Colonic mucosa (tissue), 4 donors: ENCODE results near the gene HORMAD2. TPM values are rescaled to one million over a fixed set of nuclear protein-coding genes. Genes with fewer than 3 reads are reported as not detected.
"Not testable (repeated sequence)": the region's sequence is repeated elsewhere in the genome, so short reads cannot be mapped to it uniquely, and the experiment has no call there.

ENCODE experiments used
- DNase-seq: peaks from one replicate; pipeline ENCODE4 v3.0.0-alpha.2; 2020
- H3K27ac ChIP-seq: fragments of 200-600 bp; one replicate; pipeline ENCODE4 v1.8.0; 2021
- H3K27me3 ChIP-seq: fragments of 200-600 bp; one replicate; pipeline ENCODE4 v1.8.0; 2021
- H3K36me3 ChIP-seq: fragments of 200-600 bp; one replicate; pipeline ENCODE4 v1.8.0; 2021
- H3K4me1 ChIP-seq: fragments of 200-600 bp; one replicate; pipeline ENCODE4 v1.8.0; 2021; ENCODE audit warnings: mild to moderate bottlenecking
- H3K4me3 ChIP-seq: fragments of 200-600 bp; one replicate; pipeline ENCODE4 v1.8.0; 2021
- H3K9ac ChIP-seq, 2 donors: one replicate each; pipeline ENCODE4 v1.7.0; 2013; ENCODE audit warnings: control low read depth in 2 of 2, low read depth in 2 of 2, low read length in 2 of 2
- H3K9me3 ChIP-seq: fragments of 200-600 bp; one replicate; pipeline ENCODE4 v1.8.0; 2021
- CTCF ChIP-seq: fragments of 200-600 bp; IDR thresholded peaks from one replicate; pipeline ENCODE4 v1.8.0; 2022; ENCODE audit warnings: antibody characterized with exemption, mild to moderate bottlenecking
- intact Hi-C: fragments of 100-400 bp; cut with DNase I; formaldehyde crosslinking; loops from one replicate; pipeline ENCODE4 v1.14.1; 2022
- total RNA-seq, 2 donors: library from RNA; stranded (reverse); fragmentation: NEBNext Ultra II Directional in 1 of 2; extraction: Animal tissue kit (Norgen Biotek cat#: 25700) in 1 of 2; gene quantifications; one replicate each; pipeline ENCODE4 v1.2.1, GENCODE V29; 2021
- donor health status: healthy.
- donor health status: DM: no; HTN: no; CAD: no.
- donor health status: DM: no; HTN: no; CAD: no.

Gene HORMAD2
- total RNA-seq, 2 donors from 2014 or later: not detected

GRCh38 chr22:30089655-30089974 lies 9.4 kb downstream of the HORMAD2 start:
- no peaks in the 10 kb centered on the region for H3K9me3 ChIP-seq
- H3K27me3 ChIP-seq: no peaks in the 10 kb centered on the region
- H3K9ac ChIP-seq: no peak overlapping the region
- no peak for TF ChIP-seq CTCF
- no peak for DNase-seq
- H3K36me3 ChIP-seq: no peaks in the 10 kb centered on the region
- peaks cover 4% of the 10 kb centered on the region for H3K4me1 ChIP-seq
- no peak overlapping the region for H3K4me3 ChIP-seq
- intact Hi-C loops: loop anchor here (5.0 to 10.0 kb wide), 2 partner anchors 395 to 452 kb away; no protein-coding TSS in a partner anchor
- no peak overlapping the region for H3K27ac ChIP-seq

GRCh38 chr22:30092686-30093085 lies 12.4 kb downstream of the HORMAD2 start:
- no peaks in the 10 kb centered on the region for H3K36me3 ChIP-seq
- intact Hi-C loops: no loop called here
- H3K9me3 ChIP-seq: no peaks in the 10 kb centered on the region
- no peak for DNase-seq
- TF ChIP-seq CTCF: no peak
- no peaks in the 10 kb centered on the region for H3K27me3 ChIP-seq
- H3K9ac ChIP-seq: no peak overlapping the region
- no peak overlapping the region for H3K4me3 ChIP-seq
- no peak overlapping the region for H3K27ac ChIP-seq
- H3K4me1 ChIP-seq: peaks cover 4% of the 10 kb centered on the region

- TF ChIP-seq CTCF: no peak
- intact Hi-C loops: no loop called here
- Histone ChIP-seq H3K9ac (no peak overlapping the region), H3K27ac (no peak overlapping the region), H3K9me3 (no peaks in the 10 kb centered on the region), H3K4me3 (no peak overlapping the region), H3K27me3 (no peaks in the 10 kb centered on the region), H3K36me3 (no peaks in the 10 kb centered on the region), H3K4me1 (no peaks in the 10 kb centered on the region)
- no peak for DNase-seq
Observed at GRCh38 chr22:30094804-30095203, 14.5 kb downstream of the HORMAD2 start.

- H3K4me1 ChIP-seq: no peaks in the 10 kb centered on the region
- TF ChIP-seq CTCF: no peak
- intact Hi-C loops: no loop called here
- H3K36me3 ChIP-seq: no peaks in the 10 kb centered on the region
- H3K27ac ChIP-seq: no peak overlapping the region
- H3K9me3 ChIP-seq: no peaks in the 10 kb centered on the region
- H3K27me3 ChIP-seq: no peaks in the 10 kb centered on the region
- no peak for DNase-seq
- no peak overlapping the region for H3K4me3 ChIP-seq
- H3K9ac ChIP-seq: no peak overlapping the region
Observed at GRCh38 chr22:30097861-30098260, 17.6 kb downstream of the HORMAD2 start.

- not testable (repeated sequence) for DNase-seq, H3K36me3 ChIP-seq, H3K9me3 ChIP-seq, H3K27me3 ChIP-seq, H3K9ac ChIP-seq, H3K27ac ChIP-seq, H3K4me3 ChIP-seq, H3K4me1 ChIP-seq
- intact Hi-C loops: loop anchor here (10.0 kb wide), 1 partner anchor 384 kb away; no protein-coding TSS in a partner anchor
Observed at GRCh38 chr22:30100770-30101169, 20.5 kb downstream of the HORMAD2 start.

- H3K4me1 ChIP-seq: no peaks in the 10 kb centered on the region
- H3K36me3 ChIP-seq: no peaks in the 10 kb centered on the region
- H3K27ac ChIP-seq: no peak overlapping the region
- DNase-seq: no peak
- TF ChIP-seq CTCF: no peak
- H3K4me3 ChIP-seq: no peak overlapping the region
- no peaks in the 10 kb centered on the region for H3K27me3 ChIP-seq
- H3K9ac ChIP-seq: no peak overlapping the region
- intact Hi-C loops: loop anchor here (5.0 to 10.0 kb wide), 2 partner anchors 283 to 380 kb away; partner anchors contain the start of gene RNF215
- H3K9me3 ChIP-seq: no peaks in the 10 kb centered on the region
Observed at GRCh38 chr22:30104501-30105156, 24.4 kb downstream of the HORMAD2 start.
